NK-92 (cell line): ENCODE measurements around the gene P2RY12.

Experiments
- DNase-seq: peaks from one replicate; lab custom pipeline; 2025; ENCODE audit not compliant: unreplicated experiment; lab: John Stamatoyannopoulos, UW

Gene P2RY12

GRCh38 chr3:151347432-151347831 is 37.1 kb downstream of the P2RY12 start:
- DNase-seq: no peak

DNA sequence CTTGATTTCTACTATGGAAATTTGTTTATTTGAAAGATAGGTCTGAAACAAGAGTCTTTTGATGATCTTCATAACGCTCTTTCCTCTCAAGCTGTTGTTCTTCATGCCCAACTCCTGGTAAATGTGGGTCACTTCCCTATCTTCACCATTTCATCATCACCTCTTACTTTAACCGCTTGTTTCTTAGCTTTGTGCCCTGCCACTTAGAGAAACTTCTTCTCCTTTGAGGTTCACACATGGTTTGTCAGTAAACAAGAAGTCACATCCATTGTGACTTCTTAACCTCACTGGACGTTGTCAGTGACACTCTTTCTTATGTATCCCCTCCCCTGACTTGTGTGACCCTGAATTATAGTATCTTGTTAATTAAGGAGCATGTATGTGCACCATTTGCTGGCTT is 38.3 kb downstream of the P2RY12 start:
- no peak for DNase-seq

GRCh38 chr3:151345859-151346258 is 38.7 kb downstream of the P2RY12 start:
- DNase-seq: no peak

DNA sequence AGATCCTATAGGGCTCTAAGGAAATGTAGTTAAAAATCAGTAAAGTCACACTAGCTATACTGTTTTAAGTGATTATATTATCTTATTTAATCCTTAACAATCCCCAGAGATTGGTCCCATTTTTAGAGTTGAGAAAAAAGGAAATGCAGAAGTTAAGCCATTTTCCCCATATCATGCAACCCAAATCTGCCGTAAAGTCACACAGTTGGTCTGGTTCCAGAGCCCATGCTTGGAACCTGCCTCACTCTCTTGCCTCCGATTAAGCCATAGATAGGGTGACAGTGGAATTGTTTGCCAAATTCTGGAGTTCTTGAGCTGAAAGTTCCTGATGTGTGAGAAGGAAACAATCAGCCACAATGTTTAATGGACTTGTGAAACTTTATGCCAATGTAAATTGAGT is 52.9 kb downstream of the P2RY12 start:
- DNase-seq: no peak

- DNase-seq: no peak
Observed at GRCh38 chr3:151330899-151331298, 53.7 kb downstream of the P2RY12 start.

DNA sequence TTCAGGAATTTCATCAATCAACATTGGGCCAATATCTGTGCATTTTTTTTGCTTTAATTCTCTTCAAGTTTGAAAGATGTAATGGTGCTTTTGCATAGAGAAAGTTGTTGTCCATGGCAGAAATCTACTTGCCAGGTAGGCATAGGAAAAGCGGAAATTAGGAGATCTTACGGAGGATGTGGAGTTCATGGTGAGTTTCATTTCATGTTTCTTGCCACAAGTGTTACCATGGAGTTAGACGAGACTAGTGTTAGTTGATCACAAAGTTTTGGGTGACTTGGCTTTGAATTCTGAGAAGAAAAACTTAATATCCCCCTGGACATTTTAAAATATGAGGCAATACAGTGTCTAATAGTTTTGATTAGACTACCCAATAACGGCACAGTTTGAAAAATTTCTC is 54.2 kb downstream of the P2RY12 start:
- no peak for DNase-seq

DNA sequence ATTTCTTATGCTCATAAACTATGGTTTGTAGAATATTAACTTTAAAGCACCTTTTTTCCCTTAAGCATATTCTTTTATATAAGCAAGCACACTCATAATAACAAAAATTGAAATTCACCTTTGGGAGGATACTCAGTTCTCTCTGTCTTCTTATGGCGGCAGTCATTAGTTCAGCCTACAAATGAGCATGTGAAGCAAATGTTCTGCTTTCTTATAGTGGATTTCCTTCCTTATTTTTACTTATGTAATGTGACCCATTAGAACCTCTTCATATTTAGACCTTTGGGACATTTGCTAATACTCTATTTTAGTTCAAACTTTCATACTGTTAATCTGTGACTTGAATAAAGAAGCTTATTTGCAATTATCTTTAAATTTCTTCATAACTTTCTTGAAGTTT is 55.2 kb downstream of the P2RY12 start, which contains the start of gene P2RY13:
Gene P2RY13, minus strand, starts transcription at position 187 of the 400 bp plus-strand sequence. Its CDS starts 21 bp downstream, at position 166.
- DNase-seq: no peak

DNA sequence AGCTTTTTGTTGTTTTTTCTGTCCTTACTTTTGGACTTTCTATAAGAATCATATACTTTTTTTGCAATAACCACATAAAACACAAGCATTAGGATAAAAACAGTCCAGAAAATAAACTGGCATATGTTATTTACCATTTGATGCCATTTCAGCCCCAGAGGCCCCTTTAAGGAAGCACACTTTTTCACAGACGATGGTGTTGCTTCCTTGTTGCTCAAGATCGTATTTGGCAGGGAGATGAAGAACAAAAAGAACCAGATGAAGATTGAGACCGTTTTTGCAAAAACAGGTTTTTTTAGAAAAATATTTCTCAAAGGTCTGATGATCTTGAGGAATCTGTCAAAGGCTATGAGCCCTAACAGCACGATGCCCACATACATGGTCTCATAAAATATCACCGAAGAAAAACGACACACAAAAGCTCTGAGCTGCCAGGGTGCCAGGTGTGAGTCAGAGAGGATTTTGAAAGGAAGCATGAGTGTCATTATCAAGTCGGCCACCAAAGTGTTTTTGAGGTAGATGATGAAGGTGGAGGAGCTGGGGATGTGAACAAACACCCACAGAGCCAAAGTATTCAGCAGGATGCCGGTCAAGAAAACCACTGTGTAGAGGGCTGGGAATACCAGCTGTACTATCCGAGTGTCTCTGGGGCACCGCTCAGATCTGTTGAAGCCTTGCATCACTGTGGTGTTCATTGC is 56.1 kb downstream of the P2RY12 start:
- no peak for DNase-seq

GRCh38 chr3:151327571-151328198 is 56.9 kb downstream of the P2RY12 start:
- no peak for DNase-seq

DNA sequence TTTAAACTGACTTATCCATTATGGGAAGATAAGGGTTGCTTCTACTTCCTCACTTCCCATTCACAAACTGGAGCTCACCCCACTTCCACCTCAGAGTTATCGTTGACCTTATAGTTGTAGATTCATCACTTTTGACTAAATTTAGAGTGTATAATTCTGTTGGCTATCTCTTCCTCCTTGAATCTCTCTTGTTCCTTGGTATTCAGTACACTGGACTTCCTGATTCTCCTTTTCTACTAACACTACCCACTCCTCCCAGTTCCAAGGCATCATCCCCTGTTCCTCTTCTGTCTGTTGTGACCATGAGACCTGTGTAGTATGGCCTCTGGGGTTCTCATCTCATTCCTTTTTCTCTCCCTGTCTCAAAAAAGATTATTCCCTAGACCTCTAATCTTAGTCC is 62.0 kb downstream of the P2RY12 start:
- no peak for DNase-seq

- DNase-seq: no peak
Observed at GRCh38 chr3:151321526-151321925, 63.0 kb downstream of the P2RY12 start.

DNA sequence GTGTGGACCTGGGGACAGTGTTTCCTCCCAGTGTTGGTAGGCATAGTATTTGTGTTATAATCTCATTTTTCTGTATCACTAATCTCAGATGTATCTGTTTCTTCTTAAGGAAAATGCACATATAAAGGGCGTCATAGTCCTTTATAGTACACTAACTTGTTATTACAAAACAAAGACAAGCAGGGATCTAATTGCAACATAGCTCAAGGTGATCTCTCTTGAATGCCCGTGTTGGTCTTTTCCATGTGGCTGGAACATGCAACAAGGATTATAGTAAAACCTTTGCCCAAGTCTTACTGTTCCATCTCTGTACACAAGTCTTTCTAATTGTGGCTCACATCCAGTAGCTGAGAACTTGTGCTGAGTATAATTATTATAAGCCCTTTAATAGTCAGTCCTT is 64.4 kb downstream of the P2RY12 start:
- no peak for DNase-seq

GRCh38 chr3:151319628-151320027 is 64.9 kb downstream of the P2RY12 start:
- no peak for DNase-seq

DNA sequence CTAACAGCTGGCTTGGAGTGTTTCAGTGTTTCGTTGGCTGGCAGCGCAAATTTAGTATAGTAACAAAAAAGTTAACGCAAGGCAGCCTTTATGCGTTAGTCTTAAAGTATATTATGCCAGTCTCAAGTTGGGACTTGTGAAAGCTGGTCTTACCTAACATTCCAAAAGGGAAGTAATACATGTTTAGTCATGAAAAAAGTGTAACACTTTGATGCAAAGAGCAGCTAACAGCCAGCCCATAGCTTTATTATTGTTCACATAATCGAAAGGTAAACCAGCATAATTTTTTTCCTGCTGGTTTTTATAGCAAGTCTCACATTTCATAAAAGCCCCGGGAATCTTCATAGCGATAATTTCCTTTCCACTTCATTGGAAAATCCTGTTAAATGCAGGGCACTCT is 65.6 kb downstream of the P2RY12 start:
- DNase-seq: no peak

GRCh38 chr3:151318313-151318712 is 66.2 kb downstream of the P2RY12 start:
- no peak for DNase-seq

GRCh38 chr3:151316267-151316991 is 68.1 kb downstream of the P2RY12 start, which contains the start of gene GPR87:
Gene GPR87, minus strand, starts transcription at chr3:151316820. Its CDS starts 16,720 bp downstream, at chr3:151300100.
- DNase-seq: no peak

- no peak for DNase-seq
Observed at GRCh38 chr3:151315846-151316245, 68.7 kb downstream of the P2RY12 start.

DNA sequence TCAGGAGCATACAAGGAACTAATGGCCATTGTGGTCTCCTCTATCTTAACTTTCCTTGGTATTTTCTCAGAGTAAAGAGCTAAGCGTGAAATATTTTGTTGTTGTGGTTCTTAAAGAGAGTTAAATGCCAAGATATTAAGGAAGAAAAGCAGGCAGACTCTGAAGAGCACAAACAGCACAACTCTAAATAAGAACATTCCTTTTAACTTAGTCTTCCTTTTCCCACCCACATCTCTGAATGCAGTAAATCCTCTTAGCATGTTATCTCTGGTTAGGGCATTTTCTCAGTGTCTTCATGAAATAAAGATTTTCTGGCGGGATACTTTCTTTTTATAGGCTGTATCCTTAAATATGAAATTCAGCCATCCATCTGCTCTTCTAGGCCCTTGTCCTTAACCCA is 69.4 kb downstream of the P2RY12 start:
- DNase-seq: no peak

DNA sequence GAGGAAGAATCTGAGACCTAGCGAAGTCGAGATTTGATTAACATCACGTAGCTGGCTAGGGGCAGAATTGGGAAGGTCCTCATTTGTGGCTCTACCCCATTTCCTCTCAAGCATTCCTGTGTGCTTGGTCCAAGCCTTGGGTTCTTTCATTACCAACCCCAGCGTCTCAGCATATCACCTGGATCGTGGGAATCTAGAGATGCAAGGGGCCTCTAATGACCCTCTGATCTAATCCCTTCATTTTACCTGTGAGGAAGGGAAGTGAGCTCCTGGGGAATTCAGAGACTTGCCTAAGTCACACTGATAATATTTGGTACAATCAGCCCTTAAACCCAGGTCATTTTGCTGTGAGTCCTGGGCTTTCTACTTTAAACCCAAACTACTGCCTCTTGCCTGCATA is 70.0 kb downstream of the P2RY12 start:
- no peak for DNase-seq

GRCh38 chr3:151314137-151314536 is 70.4 kb downstream of the P2RY12 start:
- no peak for DNase-seq

DNA sequence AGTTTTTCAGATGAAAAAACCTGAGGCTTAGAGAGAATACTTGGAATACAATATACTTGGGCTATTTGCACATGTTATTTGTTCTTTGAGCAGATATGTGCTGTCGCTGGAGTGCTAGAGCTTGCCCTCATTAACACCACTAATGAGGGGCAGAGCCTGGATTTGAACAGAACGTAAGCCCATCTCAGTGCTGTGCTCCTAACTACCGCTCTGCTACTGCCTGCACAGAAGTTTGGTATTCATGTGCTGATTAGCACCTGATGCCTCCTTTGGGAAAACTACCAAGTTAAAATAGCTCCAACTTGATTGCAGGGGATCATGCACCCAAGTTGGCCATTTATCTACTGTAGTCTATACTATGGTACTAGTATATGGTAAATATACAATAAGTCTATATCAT is 71.6 kb downstream of the P2RY12 start:
- DNase-seq: no peak

DNA sequence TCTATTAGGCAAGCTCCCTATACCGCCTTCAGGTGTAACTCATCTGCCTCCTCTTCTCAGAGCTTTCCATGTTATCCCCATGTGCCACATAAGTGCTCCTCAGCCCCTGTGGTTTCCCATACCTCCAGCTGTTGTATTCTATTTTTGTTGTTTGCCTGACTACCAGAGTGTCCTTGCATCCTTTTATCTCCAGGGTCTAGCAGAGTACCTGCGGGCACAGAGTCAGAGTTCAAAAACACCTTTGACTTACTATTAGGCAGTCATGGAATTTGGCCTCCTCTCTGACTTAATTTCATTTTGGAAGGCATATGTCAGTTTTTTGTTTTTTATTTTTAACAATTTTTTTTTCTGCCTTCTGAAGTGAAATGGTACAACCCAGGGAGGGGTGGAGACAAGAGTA is 75.0 kb downstream of the P2RY12 start:
- DNase-seq: no peak
